Neural cell (in vitro differentiated cells): ENCODE data around the gene SACM1L.
"Not testable (repeated sequence)": the region's sequence is repeated elsewhere in the genome, so short reads cannot be mapped to it uniquely, and the experiment has no call there.

Experiments
- EP300 ChIP-seq: fragments of 450-650 bp; conservative IDR thresholded peaks from 2 replicates; pipeline ENCODE4 v1.6.1; 2014; ENCODE audit warnings: antibody characterized with exemption, mild to moderate bottlenecking, moderate library complexity; ENCODE audit not compliant: poor library complexity, severe bottlenecking
- EZH2 ChIP-seq: fragments of 200-600, 300-800 bp; shearing (Covaris generic), sonication (generic); IDR thresholded peaks from 2 replicates; pipeline ENCODE4 v1.6.1; 2014; ENCODE audit warnings: antibody characterized with exemption, low read length, borderline replicate concordance, mild to moderate bottlenecking; ENCODE audit not compliant: insufficient read depth, poor library complexity, severe bottlenecking
- MXI1 ChIP-seq: fragments of 450-650 bp; conservative IDR thresholded peaks from 2 replicates; pipeline ENCODE4 v1.6.1; 2014; ENCODE audit warnings: antibody characterized with exemption, mild to moderate bottlenecking; ENCODE audit not compliant: poor library complexity, severe bottlenecking
- POLR2AphosphoS5 ChIP-seq: IDR thresholded peaks from 2 replicates; pipeline ENCODE4 v1.6.1; 2012
- SMC3 ChIP-seq: fragments of 450-650 bp; conservative IDR thresholded peaks from 2 replicates; pipeline ENCODE4 v1.6.1; 2014; ENCODE audit warnings: antibody characterized with exemption, mild to moderate bottlenecking, moderate library complexity; ENCODE audit not compliant: poor library complexity
- TAF1 ChIP-seq: IDR thresholded peaks from 2 replicates; pipeline ENCODE4 v1.6.1; 2012; ENCODE audit warnings: low read depth
- TF ChIP-seq, protein P1 (sequence below): fragments of 450-650 bp; IDR thresholded peaks from 2 replicates; pipeline ENCODE4 v1.5.1; 2014; ENCODE audit warnings: antibody characterized with exemption, mild to moderate bottlenecking, moderate library complexity; ENCODE audit not compliant: poor library complexity, severe bottlenecking
- TF ChIP-seq, protein P2 (sequence below): IDR thresholded peaks from 2 replicates; pipeline ENCODE4 v1.6.1; 2012; ENCODE audit warnings: borderline replicate concordance

DNA sequence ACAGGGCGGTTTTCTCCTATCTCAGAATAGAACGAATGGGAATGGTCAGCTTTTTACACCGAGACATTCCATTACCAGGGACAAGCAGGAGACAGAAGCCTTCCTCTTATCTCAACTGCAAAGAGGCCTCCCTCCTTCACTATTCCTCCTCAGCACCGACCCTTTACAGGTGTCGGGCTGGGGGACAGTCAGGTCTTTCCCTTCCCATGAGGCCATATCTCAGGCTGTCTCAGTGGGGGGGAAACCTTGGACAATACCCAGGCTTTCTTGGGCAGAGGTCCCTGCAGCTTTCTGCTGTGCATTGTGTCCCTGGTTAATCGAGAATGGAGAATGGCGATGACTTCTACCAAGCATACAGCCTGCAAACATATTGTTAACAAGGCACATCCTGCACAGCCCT is 67.9 kb downstream of the SACM1L start:
- TF ChIP-seq, protein P1, sequence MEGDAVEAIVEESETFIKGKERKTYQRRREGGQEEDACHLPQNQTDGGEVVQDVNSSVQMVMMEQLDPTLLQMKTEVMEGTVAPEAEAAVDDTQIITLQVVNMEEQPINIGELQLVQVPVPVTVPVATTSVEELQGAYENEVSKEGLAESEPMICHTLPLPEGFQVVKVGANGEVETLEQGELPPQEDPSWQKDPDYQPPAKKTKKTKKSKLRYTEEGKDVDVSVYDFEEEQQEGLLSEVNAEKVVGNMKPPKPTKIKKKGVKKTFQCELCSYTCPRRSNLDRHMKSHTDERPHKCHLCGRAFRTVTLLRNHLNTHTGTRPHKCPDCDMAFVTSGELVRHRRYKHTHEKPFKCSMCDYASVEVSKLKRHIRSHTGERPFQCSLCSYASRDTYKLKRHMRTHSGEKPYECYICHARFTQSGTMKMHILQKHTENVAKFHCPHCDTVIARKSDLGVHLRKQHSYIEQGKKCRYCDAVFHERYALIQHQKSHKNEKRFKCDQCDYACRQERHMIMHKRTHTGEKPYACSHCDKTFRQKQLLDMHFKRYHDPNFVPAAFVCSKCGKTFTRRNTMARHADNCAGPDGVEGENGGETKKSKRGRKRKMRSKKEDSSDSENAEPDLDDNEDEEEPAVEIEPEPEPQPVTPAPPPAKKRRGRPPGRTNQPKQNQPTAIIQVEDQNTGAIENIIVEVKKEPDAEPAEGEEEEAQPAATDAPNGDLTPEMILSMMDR: not testable (repeated sequence)
- not testable (repeated sequence) for TF ChIP-seq EZH2, MXI1, TAF1, EP300, POLR2AphosphoS5, SMC3
- TF ChIP-seq, protein P2, sequence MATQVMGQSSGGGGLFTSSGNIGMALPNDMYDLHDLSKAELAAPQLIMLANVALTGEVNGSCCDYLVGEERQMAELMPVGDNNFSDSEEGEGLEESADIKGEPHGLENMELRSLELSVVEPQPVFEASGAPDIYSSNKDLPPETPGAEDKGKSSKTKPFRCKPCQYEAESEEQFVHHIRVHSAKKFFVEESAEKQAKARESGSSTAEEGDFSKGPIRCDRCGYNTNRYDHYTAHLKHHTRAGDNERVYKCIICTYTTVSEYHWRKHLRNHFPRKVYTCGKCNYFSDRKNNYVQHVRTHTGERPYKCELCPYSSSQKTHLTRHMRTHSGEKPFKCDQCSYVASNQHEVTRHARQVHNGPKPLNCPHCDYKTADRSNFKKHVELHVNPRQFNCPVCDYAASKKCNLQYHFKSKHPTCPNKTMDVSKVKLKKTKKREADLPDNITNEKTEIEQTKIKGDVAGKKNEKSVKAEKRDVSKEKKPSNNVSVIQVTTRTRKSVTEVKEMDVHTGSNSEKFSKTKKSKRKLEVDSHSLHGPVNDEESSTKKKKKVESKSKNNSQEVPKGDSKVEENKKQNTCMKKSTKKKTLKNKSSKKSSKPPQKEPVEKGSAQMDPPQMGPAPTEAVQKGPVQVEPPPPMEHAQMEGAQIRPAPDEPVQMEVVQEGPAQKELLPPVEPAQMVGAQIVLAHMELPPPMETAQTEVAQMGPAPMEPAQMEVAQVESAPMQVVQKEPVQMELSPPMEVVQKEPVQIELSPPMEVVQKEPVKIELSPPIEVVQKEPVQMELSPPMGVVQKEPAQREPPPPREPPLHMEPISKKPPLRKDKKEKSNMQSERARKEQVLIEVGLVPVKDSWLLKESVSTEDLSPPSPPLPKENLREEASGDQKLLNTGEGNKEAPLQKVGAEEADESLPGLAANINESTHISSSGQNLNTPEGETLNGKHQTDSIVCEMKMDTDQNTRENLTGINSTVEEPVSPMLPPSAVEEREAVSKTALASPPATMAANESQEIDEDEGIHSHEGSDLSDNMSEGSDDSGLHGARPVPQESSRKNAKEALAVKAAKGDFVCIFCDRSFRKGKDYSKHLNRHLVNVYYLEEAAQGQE: not testable (repeated sequence)
